ENCODE results near the gene ARHGAP22. TPM values are rescaled to one million over a fixed set of nuclear protein-coding genes. Genes with fewer than 3 reads are reported as not detected.
A peak's percentile ranks its signal among the peaks of the same experiment; 100 is the strongest.

ARHGAP22 gene
- total RNA-seq, 2 donors from 2014 or later, result 1.9 to 2.9 TPM

DNA sequence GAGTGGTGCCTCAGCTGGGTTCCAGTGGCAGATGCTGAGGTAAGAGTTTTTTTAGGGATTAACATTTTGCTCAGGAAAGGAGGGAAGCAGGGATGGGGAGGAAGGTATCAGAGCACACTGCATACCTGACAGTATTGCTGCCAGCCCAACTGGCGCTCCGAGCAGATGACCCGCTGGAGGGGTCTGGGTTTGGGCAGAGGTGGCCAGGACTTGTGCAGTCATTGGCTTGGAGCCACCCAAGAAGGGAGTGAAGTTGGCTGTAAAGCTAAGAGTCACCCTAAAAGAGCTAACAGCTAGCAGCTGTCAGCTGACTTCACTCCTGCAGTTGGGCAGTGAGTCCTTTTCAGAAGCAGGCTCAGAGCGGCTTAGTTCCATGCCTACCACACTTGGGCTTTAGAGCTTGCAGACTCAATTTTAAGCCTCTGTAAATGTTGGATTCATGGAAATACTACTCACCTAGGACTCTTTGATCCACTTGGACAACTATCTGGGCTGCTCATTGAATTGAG, 5.8 kb upstream of the ARHGAP22 start:
- DNase-seq (no peak), ATAC-seq (no peak)
- intact Hi-C loops (cut with DNase I, micrococcal nuclease), result no loop called here

- DNase-seq, result no peak
These were observed 5.2 kb upstream of the ARHGAP22 start for GRCh38 chr10:48609899-48610584.

DNA sequence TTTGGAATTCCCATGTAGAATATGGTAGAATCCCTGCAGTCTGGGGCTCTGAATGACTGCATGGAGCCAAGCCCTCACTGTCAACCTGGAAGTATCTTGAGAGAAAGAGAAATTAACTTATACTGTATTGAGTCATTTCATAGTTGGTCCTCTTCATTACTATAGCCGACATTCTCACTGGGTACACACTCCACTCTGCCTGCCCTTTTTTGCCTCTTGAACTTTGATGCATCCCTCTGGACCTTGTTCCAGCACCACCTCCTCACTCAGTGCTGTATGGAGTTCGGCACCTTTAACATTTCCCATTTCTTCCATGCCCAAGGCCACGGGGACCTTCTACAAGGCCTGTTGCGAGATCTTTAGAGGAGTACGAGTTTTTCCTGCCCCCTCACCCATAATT, 4.6 kb upstream of the ARHGAP22 start:
- no peak for ATAC-seq
- DNase-seq, result no peak
- intact Hi-C loops (cut with DNase I, micrococcal nuclease), result no loop called here

More at GRCh38 chr10:48609899-48610584, 5.2 kb upstream of the ARHGAP22 start:
- ATAC-seq, result no peak
- intact Hi-C loops (cut with DNase I, micrococcal nuclease), result no loop called here

DNA sequence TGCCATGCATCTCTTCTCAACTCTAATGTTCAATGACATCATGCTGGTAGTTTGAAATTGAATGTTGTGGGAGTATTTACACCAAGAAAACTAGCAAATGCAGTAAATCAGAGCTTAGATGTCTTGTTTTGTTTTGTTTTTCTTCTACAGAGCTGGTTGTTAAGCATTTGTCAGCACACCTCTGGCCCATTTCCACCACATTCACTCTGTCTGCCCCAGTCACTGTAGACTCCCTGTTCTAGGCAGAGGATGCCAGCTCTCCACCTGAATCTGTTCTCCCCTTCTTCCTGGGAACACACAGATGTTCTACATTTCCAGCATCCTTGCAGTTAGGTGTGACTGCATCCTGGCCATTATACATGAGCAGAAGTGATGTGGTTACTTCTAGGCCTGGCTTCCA, 4.1 kb upstream of the ARHGAP22 start:
- DNase-seq (no peak), ATAC-seq (no peak)
- intact Hi-C loops (cut with DNase I, micrococcal nuclease), result no loop called here

DNA sequence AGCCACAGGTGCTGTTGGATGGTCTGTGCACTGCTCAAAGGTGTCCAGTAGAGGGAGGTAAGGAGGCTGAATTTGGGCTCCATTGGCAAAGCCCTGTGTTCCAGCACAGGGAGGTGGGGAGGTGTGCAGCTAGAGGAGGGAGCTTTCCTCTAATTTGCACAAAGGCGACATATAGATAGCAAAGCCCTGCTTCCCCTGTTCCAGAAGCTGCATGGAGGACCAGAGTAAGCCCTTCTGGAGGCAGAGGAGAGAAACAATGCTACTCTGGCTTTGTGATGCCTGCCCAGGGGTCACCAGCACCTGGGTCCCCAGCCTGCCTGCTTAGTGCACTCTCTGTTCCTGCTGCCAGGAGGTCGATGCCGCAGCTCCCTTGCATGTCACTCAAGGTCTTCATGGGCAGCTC, 3.4 kb upstream of the ARHGAP22 start:
- intact Hi-C loops (cut with DNase I, micrococcal nuclease), result no loop called here
- peak in 1 of 2 donors; percentile 20 for DNase-seq
- ATAC-seq, result peak; percentile 80

DNA sequence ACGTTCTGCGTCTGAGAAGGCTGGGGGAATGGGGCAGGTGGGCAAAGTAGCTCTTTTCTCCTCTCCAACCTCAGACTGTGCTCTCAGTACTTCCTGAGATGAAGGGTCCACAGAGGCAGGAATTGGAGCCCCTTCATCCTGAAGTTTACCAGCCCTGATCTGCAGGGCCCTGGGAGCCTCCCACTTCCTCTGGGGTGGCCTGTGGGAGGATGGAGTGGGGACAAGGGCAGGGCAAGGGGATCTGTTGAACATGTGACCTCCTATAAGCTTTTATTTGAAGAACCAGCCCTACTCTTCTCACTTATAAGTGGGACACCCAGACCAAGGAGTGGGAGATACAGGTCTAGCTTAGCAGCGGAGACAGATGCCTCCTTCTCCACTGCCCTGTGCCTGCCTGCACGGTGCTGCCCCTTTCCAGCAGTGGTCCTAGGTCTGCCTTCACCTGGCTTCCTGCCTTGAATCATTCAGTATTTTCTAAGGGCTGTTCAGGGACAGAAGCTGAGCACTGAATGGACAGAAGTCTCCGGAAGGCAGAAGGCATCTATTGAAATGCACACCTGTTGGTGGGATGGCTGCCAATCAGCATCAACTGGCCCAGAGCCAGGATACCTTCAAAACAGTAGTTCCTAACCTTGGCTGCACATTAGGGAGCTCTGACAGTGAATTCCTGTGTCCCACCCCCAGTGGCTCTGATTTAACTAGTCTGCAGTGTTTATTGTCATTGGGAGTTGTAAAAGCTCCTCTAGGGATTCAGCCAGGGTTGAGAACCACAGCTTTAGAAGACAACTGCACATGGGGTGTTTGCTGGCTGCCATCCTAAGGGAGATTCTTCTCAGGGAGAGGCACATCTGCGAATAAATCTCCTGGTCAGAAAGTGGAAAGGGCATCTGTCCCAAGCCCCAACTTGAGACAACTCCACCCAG, 2.7 kb upstream of the ARHGAP22 start:
- ATAC-seq (peak; percentile 11), DNase-seq (no peak)
- intact Hi-C loops (cut with DNase I, micrococcal nuclease), result no loop called here

- DNase-seq (no peak), ATAC-seq (no peak)
- intact Hi-C loops (cut with DNase I, micrococcal nuclease), result no loop called here
These were observed 1.9 kb upstream of the ARHGAP22 start for GRCh38 chr10:48606530-48607355.

- intact Hi-C loops (cut with DNase I, micrococcal nuclease), result no loop called here
- DNase-seq, result no peak
- no peak for ATAC-seq
These were observed 1.1 kb upstream of the ARHGAP22 start for GRCh38 chr10:48605786-48606529.

- DNase-seq, result peak in 1 of 2 donors; percentile 27
- peak; percentile 23 for ATAC-seq
- intact Hi-C loops (cut with DNase I, micrococcal nuclease), result no loop called here
These were observed 558 bp downstream of the ARHGAP22 start for GRCh38 chr10:48604039-48604990.

- ATAC-seq (no peak), DNase-seq (no peak)
- intact Hi-C loops (cut with DNase I, micrococcal nuclease), result no loop called here
These were observed 1.3 kb downstream of the ARHGAP22 start for GRCh38 chr10:48603421-48604038.

DNA sequence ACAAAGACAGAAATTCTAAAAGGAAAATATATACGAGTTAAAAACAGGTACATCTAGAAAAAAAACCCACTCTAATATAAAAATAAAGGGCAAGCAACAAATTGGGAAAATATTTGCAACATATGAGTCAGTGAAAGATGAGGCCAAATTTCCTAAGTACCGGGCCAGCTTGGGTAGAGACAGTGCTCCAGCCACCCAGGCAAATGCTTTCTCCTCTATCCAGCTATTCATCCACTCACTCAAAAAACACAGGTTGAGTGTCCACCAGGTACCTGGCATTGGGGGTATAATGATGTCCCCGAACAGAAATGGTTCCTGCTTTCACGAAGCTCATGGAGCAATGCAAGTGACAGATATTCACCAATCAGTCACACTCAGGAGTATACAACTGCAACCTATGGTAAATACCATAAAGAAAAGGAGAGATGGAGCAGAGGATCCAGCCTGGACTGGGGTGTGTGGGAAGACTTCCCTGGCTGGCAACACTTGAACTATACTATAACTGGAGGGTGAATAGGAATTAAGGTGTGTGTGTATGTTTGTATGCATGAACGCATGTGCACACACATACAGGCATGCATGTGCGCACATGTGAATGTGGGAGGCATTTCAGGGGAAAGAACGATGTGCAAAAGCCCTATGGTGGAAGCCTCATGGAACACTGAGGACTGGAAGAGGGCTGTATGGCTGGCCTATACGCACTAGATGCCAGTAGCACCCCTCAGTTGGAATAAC, 2.3 kb downstream of the ARHGAP22 start:
- ATAC-seq (no peak), DNase-seq (no peak)
- intact Hi-C loops (cut with DNase I, micrococcal nuclease), result no loop called here

- DNase-seq (no peak), ATAC-seq (no peak)
- intact Hi-C loops (cut with DNase I, micrococcal nuclease), result no loop called here
These were observed 3.1 kb downstream of the ARHGAP22 start for GRCh38 chr10:48601789-48602188.

- no peak for ATAC-seq
- DNase-seq, result no peak
- intact Hi-C loops (cut with DNase I, micrococcal nuclease), result no loop called here
These were observed 4.0 kb downstream of the ARHGAP22 start for GRCh38 chr10:48600645-48601505.

GRCh38 chr10:48599830-48600134, 5.1 kb downstream of the ARHGAP22 start:
- DNase-seq (no peak), ATAC-seq (no peak)
- intact Hi-C loops (cut with DNase I, micrococcal nuclease), result no loop called here

DNA sequence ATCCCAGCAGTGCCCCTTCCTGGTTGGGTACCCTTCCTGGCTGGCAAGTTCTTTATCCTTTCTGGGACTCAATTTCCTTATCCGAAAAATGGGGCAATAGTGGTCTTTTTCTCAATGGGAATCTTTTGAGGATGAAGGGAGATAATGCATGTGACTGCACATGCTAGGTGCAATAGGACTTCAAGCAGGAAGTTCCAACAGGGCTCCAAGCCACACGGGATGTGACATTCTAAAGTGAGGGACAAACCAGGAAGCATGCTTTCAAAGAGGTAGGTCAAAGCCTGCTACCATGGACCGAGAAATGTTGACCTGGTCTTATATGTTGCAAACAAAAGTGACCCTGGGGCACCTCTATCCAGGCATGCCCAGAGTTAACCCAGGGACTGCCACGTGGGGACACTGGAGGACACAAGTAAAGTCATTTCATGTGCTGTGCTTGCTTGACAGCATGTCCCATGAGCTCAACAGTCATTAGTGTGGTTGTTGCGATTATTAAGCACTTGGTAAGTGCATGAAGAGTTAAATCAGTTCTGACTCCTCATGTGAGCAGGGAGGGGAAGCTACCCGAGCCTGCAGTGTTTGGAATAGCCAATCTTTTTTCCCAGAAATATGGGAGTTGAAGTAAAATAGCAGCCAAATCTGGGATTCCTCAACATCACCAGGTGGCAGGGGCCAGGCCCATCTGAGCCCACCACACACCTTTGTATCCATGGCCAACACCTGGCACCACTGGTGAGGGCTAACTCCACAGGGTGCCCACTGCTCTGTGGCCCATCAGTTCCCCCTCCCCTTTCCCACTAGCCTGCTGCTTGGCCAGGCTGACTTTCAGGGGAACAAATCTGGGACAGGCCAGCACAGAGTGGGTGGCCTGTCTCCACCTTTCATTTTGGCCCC, 5.7 kb downstream of the ARHGAP22 start:
- intact Hi-C loops (cut with DNase I, micrococcal nuclease), result no loop called here
- no peak for ATAC-seq
- no peak for DNase-seq
